ENCODE measurements around the gene C4orf50.

C4orf50 gene

DNA sequence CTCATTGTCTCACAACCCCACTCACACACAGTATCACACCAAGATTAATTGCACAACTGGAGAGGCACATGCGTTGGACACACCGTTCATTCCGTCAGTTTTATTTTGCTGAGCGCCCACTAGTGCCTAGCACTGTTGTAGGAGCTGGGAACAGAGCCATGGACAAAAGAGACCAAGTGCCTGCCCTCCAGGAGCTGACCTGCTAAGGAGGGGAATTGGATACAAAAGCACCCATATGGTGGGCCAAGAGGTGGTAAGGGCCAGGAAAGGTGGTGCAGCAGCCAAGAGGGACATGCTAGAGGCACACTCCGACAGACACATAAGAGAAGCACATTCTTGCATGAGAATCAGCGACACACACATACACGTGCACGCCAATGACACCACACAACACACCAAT is 124.6 kb downstream of the C4orf50 start:
- TF ChIP-seq, protein P1, sequence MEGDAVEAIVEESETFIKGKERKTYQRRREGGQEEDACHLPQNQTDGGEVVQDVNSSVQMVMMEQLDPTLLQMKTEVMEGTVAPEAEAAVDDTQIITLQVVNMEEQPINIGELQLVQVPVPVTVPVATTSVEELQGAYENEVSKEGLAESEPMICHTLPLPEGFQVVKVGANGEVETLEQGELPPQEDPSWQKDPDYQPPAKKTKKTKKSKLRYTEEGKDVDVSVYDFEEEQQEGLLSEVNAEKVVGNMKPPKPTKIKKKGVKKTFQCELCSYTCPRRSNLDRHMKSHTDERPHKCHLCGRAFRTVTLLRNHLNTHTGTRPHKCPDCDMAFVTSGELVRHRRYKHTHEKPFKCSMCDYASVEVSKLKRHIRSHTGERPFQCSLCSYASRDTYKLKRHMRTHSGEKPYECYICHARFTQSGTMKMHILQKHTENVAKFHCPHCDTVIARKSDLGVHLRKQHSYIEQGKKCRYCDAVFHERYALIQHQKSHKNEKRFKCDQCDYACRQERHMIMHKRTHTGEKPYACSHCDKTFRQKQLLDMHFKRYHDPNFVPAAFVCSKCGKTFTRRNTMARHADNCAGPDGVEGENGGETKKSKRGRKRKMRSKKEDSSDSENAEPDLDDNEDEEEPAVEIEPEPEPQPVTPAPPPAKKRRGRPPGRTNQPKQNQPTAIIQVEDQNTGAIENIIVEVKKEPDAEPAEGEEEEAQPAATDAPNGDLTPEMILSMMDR (conservative IDR thresholded peaks at IDR 0.05; ENCODE audit: low read depth) = no peak
- CTCF ChIA-PET = no interaction called here

GRCh38 chr4:5893004-5893580 is 125.1 kb downstream of the C4orf50 start, which contains the start of gene CRMP1:
Gene CRMP1, minus strand, starts transcription at chr4:5893086. Its CDS starts 117 bp downstream, at chr4:5892969.
- no peak for DNase-seq (ENCODE audit: low spot score)

More for the DNA sequence above, 124.6 kb downstream of the C4orf50 start:
- no peak overlapping the region for H3K27ac ChIP-seq
- POLR2A ChIA-PET (ENCODE audit: low non-redundant PET) = no interaction called here
- no peak for DNase-seq (ENCODE audit: low spot score)

GRCh38 chr4:5892323-5893003 is 125.8 kb downstream of the C4orf50 start:
- no peak for DNase-seq (ENCODE audit: low spot score)
- POLR2A ChIA-PET (ENCODE audit: low non-redundant PET) = no interaction called here
- TF ChIP-seq, protein P1 (conservative IDR thresholded peaks at IDR 0.05; ENCODE audit: low read depth) = no peak
- H3K27ac ChIP-seq = no peak overlapping the region
- CTCF ChIA-PET = no interaction called here

More at GRCh38 chr4:5893004-5893580, 125.1 kb downstream of the C4orf50 start, which contains the start of gene CRMP1:
- no peak within 1 kb of the TSS for H3K27ac ChIP-seq
- TF ChIP-seq, protein P1 (conservative IDR thresholded peaks at IDR 0.05; ENCODE audit: low read depth) = no peak
- ChIA-PET CTCF (no interaction called here), POLR2A (ENCODE audit: low non-redundant PET) (no interaction called here)

DNA sequence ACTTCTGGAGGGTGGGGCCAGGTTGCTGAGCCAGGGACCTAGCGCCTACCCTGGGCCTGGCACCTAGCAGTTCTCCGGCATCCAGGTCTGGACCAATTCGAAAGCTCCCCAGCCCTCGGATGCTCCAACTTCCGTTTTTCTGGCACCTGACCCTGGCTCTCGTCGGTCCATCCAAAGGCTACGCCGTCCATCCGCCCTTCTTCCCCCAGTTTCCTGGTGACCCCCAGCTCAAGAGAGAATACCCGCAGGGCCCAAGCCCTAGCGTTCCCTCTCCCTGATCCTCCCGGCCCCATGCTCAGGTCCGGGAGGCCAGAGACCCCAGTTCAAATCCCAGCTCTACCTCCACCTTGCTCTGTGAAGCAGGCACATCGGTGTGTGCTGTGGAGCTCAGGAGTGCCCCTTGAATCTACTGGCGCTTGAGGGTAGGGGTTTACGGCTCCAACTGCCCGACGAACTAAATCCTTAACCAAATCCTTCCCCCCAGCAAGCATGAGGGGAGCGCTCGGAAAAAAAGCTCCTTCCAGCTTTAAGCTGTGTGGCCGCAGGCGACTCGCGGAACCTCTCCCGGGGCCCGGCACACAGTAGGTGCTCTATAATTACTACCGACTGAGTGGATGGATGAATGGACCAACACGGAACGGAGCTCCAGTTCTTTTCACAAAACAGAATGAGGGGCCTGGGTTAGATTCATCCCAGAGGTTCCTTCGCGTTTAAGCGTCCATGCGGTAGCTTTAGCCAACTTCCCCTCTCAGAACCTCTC is 126.5 kb downstream of the C4orf50 start:
- ChIA-PET POLR2A (ENCODE audit: low non-redundant PET) (no interaction called here), CTCF (no interaction called here)
- DNase-seq (ENCODE audit: low spot score) = no peak

DNA sequence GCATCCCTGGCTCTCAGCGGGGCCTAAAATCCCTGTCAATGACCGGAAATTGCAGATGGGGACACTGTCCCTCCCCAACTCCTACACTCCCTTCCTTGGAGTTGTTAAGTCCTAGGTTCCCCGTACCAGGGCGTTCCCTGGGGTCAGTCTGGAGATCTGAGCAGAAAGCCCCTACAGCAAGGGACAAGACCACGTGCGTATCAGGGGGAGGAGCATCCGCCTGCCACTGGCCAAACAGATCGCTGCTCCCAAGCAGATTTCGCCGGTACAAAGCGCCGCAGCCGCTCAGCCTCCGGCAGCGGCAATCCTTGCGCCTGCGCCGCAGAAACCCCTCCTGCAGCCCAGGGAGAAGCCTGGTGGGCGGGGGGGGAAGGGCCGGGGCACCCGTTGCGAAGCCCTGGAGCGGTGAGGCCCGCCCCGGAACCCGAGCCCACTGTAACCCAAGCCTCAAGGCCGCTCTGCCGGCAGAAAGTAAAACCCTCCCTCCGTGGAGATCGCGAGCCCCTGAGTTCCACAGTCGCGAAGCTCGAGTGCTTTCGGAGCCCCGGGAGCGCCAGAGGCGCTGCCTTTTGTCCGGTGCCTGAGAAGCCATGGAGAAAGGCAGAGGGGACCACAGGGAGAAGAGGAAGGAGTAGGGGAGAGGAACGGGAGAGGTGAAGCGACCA is 128.0 kb downstream of the C4orf50 start:
- DNase-seq (ENCODE audit: low spot score) = no peak

More for the DNA sequence above, 126.5 kb downstream of the C4orf50 start:
- TF ChIP-seq, protein P1 (conservative IDR thresholded peaks at IDR 0.05; ENCODE audit: low read depth) = no peak
- H3K27ac ChIP-seq = no peak overlapping the region

More for the DNA sequence above, 128.0 kb downstream of the C4orf50 start:
- POLR2A ChIA-PET (ENCODE audit: low non-redundant PET) = no interaction called here
- TF ChIP-seq, protein P1 (conservative IDR thresholded peaks at IDR 0.05; ENCODE audit: low read depth) = no peak
- CTCF ChIA-PET = interaction anchor here (0.6 kb wide), 1 partner anchor 242 kb away, joined by 4 read pairs; no protein-coding TSS in a partner anchor
- H3K27ac ChIP-seq = no peak overlapping the region
